ENCODE measurements around the gene TANGO2. TPM values are rescaled to one million over a fixed set of nuclear protein-coding genes. Genes with fewer than 3 reads are reported as not detected.

TANGO2 gene
- total RNA-seq, 2 donors from 2014 or later = 34.3 to 40.1 TPM

DNA sequence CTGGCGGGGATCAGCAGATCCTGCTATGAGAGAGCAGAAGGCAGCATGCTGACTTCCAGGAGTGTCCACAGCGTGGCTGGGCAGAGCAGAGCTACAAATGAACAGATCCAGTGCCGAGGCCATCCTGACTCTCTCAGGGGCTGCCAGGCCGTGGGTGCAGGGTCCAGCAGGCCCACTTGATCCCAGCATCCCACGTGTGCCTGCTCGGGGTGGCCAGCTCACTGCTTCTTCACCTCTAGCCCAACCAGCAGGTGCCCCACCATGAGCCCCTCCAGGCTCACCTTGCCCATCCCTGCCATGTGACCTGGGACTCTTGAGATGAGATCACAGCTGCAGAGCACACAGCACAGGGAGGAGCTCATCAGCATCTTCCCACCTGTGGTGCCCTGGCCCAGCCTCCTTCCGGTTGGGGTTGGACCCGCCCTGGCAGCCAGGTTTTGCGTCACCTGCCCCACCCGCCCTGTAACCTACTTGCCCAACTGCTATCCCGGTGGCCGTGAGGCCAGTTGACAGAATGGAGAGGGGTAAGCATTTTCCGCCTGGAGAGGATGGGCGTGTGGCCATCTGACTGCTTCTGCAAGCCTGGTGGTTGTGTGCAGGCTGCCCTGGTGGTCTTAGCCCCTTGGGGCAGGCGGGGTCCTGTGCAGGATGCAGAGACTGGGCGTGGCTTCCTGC lies 11.0 kb downstream of the TANGO2 start:
- no peaks in the 10 kb centered on the region for H3K27me3 ChIP-seq (replicated peaks; ENCODE audit: insufficient read depth)
- no peaks in the 10 kb centered on the region for H3K4me1 ChIP-seq (replicated peaks)
- H3K27ac ChIP-seq = no peak overlapping the region
- WGBS = 86% methylated on average over 16 of the region's 16 CpGs
- DNase-seq (ENCODE audit: low spot score) = no peak
- TF ChIP-seq POLR2AphosphoS5 (IDR thresholded peaks at IDR 0.05) (no peak), POLR2A (IDR thresholded peaks at IDR 0.05) (no peak)
- TF ChIP-seq, protein P1, sequence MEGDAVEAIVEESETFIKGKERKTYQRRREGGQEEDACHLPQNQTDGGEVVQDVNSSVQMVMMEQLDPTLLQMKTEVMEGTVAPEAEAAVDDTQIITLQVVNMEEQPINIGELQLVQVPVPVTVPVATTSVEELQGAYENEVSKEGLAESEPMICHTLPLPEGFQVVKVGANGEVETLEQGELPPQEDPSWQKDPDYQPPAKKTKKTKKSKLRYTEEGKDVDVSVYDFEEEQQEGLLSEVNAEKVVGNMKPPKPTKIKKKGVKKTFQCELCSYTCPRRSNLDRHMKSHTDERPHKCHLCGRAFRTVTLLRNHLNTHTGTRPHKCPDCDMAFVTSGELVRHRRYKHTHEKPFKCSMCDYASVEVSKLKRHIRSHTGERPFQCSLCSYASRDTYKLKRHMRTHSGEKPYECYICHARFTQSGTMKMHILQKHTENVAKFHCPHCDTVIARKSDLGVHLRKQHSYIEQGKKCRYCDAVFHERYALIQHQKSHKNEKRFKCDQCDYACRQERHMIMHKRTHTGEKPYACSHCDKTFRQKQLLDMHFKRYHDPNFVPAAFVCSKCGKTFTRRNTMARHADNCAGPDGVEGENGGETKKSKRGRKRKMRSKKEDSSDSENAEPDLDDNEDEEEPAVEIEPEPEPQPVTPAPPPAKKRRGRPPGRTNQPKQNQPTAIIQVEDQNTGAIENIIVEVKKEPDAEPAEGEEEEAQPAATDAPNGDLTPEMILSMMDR (IDR thresholded peaks at IDR 0.05) = no peak
- no peaks in the 10 kb centered on the region for H3K36me3 ChIP-seq
- intact Hi-C loops (cut with DNase I) = no loop called here
- H3K9me3 ChIP-seq = no peaks in the 10 kb centered on the region
- no peak overlapping the region for H3K4me3 ChIP-seq

DNA sequence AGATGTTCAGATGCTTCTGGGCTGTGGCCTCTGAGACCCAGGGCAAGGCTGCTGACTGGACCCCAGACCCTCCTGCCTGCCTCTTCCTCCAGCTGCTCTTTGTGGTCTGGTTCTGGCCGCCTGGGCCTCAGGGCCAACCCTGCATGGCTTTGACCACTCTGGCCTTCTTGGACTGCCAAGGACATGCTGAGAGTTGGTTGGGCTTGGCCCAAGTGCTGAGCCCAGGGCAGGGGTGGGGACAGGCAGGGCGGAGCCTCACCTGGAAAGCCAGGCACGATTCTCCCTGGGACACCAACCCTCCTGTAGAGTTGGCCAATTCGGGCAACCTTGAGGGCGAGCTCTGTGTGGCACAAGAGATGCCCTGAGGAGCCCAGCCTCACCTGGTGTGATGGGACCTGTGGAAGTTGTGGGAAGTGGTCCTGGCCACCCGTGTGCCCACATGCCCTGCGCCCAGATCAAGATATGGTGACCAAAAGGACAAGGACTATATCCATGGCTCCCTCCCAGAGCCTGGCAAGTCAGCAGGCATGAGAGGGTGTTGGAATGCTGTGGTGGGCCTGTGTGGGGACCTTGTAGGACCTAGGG lies 11.6 kb downstream of the TANGO2 start:
- Histone ChIP-seq H3K9me3 (no peaks in the 10 kb centered on the region), H3K36me3 (peaks cover 0 to 3% of the 10 kb centered on the region in 2 donors), H3K27me3 (replicated peaks; ENCODE audit: insufficient read depth) (no peaks in the 10 kb centered on the region), H3K4me3 (no peak overlapping the region), H3K27ac (no peak overlapping the region), H3K4me1 (replicated peaks) (no peaks in the 10 kb centered on the region)
- intact Hi-C loops (cut with DNase I) = no loop called here
- TF ChIP-seq POLR2A (IDR thresholded peaks at IDR 0.05) (no peak), POLR2AphosphoS5 (IDR thresholded peaks at IDR 0.05) (no peak)
- TF ChIP-seq, protein P1 (IDR thresholded peaks at IDR 0.05) = no peak
- WGBS = 89% methylated on average over 6 of the region's 7 CpGs
- no peak for DNase-seq (ENCODE audit: low spot score)

DNA sequence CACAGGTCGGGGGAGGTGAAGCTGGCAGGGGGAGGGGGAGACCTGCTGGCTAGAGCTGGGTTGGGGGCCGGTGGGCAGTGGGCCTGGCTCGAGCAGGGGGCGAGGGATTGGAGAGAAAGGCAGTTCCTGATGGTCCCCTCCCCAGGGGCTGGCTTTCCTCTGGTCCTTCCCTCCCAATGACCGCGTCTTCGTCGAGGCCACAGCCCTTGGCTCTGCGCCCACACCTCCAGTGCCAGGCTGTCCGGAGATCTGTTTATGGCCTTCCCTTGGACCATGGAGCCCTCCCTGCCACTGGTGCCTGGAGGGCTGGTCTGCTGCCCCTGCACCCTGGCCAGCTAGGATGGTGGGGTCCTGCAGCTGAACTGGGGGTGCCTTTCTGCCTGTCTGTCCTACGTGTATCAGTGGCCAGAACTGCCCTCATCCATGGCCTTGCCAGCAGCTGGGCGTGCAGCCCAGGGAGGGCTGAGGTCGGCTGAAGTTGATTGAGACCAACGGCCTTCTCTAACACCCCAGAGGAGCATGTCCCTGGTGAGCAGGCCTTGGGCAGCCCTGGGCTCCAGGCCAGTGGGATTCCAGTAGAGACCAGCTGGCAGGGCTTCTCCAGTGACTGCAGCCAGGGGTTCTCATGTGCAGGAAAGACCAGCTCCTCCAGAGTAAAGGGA lies 12.3 kb downstream of the TANGO2 start:
- TF ChIP-seq POLR2AphosphoS5 (IDR thresholded peaks at IDR 0.05) = no peak
- TF ChIP-seq POLR2A (IDR thresholded peaks at IDR 0.05) = no peak
- TF ChIP-seq, protein P1 (IDR thresholded peaks at IDR 0.05) = no peak
- DNase-seq (ENCODE audit: low spot score) = no peak
- Histone ChIP-seq H3K27me3 (replicated peaks; ENCODE audit: insufficient read depth) (no peaks in the 10 kb centered on the region), H3K36me3 (peaks cover 0 to 5% of the 10 kb centered on the region in 2 donors), H3K27ac (no peak overlapping the region), H3K9me3 (no peaks in the 10 kb centered on the region), H3K4me3 (no peak overlapping the region), H3K4me1 (replicated peaks) (no peaks in the 10 kb centered on the region)
- intact Hi-C loops (cut with DNase I) = no loop called here
- 83% methylated on average over 14 of the region's 14 CpGs for WGBS

DNA sequence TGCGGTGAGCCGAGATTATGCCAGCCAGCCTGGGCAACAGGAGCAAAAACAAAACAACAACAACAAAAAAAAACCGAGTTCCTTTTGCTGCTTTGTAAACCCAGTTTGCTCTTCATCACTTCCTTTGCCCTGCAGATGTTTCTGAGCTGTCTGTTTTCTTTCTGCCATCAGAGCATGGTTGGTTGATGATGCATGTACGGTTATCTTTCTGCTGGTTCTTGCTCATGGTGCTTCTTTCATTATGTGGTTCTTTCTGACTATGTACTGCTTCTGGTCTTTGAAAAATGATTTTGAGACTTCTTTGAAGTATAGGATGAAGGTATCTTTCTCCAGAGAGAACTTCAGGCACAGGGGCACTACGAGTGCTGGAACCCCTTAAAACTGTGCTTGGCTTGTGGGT lies 13.2 kb downstream of the TANGO2 start:
- no peak overlapping the region for H3K4me3 ChIP-seq
- H3K27ac ChIP-seq = no peak overlapping the region
- 84% methylated on average over 5 of the region's 5 CpGs for WGBS
- intact Hi-C loops (cut with DNase I) = no loop called here
- no peaks in the 10 kb centered on the region for H3K9me3 ChIP-seq
- no peak for DNase-seq (ENCODE audit: low spot score)
- H3K27me3 ChIP-seq (replicated peaks; ENCODE audit: insufficient read depth) = no peaks in the 10 kb centered on the region
- TF ChIP-seq POLR2AphosphoS5 (IDR thresholded peaks at IDR 0.05) = no peak
- H3K4me1 ChIP-seq (replicated peaks) = no peaks in the 10 kb centered on the region
- H3K36me3 ChIP-seq = peaks cover 0 to 5% of the 10 kb centered on the region in 2 donors

DNA sequence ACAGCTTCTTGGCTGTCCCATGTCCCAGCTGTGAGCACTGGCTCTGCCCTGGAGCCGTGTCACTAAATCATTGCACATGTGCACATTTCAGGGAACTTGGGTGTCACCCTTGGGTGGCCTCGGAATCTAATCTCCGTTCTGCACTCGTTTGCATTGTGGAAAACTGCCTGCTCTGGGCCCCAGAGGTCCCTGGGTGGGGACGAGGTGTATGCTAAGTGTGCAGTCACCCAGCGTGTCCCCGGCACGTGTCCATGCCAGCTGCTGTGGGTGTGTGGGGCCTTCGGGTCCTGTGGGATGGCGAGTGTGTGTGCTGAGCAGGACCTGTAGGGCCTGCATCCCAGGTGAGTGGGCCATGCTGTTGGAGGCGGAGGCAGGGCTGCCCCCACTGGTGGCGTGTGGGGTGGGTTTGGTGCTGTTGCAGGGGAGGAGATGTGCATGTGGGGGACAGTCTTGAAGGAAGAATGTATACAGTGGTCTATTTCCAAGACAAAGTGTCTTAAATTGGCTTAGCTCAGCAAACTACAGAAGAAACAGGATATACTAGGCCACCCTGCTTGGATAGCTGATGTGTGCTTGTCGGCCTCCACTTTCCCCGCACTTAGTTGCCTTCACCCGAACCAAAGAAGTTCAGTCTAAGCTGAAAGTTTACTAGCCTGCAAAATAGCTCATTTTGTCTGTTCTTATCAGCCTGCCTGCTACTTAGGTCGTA lies 14.6 kb downstream of the TANGO2 start:
- Histone ChIP-seq H3K4me3 (no peak overlapping the region), H3K4me1 (replicated peaks) (no peaks in the 10 kb centered on the region), H3K9me3 (no peaks in the 10 kb centered on the region), H3K27ac (no peak overlapping the region), H3K27me3 (replicated peaks; ENCODE audit: insufficient read depth) (no peaks in the 10 kb centered on the region), H3K36me3 (peaks cover 0 to 5% of the 10 kb centered on the region in 2 donors)
- TF ChIP-seq POLR2AphosphoS5 (IDR thresholded peaks at IDR 0.05) = no peak
- TF ChIP-seq, protein P1 (IDR thresholded peaks at IDR 0.05) = no peak
- no peak for TF ChIP-seq POLR2A (IDR thresholded peaks at IDR 0.05)
- intact Hi-C loops (cut with DNase I) = no loop called here
- DNase-seq (ENCODE audit: low spot score) = no peak
- 85% methylated on average over 16 of the region's 16 CpGs for WGBS
